ENCODE data around the gene PRKCH.
A peak's percentile ranks its signal among the peaks of the same experiment; 100 is the strongest.

PRKCH gene

DNA sequence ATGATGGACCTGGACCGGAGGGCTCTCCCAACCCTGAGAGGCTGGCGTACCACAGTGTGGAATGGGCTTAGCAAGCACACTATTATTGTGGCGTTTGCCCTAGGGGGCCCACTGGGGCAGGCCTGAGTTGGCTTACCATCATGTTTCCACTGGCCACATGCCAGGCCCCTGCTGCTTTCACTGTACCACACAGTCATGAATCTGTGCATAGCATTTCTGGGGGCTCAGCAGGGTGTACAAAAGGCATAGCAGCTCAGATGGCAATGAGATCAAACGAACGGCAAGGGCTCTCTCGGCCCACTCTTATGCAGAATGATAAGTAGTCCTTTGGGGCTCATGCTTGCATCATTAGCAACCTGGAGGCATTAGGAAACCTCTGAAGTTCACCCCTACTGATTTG, 236.9 kb downstream of the PRKCH start:
- no peak for DNase-seq

DNA sequence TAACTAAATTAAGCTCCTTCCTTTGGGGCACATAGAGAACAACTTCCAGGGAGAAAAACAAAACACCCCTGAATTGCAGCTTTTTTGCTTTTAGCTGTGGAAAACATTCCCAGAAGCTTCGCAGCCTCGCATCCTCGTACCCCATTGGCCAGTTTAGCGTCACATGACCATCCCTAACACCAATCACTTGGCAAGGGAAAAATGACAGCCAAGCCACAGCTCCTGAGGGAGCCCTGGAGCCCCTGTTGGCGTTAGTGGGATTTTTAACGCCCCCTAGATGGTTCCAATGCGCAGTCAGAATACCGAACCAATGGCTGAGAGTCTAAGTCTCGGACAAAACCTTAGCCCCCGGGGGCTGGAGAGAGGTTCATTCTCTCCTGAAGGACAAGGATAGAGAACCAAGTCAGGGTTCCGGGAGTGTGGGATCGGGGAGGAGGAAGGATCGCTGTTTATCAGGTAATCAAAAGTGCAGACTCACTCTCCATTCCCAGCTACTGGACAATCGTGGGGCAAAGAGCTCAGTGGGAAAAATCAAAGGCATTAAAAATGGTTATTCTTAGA, 238.3 kb downstream of the PRKCH start:
- DNase-seq = no peak

DNA sequence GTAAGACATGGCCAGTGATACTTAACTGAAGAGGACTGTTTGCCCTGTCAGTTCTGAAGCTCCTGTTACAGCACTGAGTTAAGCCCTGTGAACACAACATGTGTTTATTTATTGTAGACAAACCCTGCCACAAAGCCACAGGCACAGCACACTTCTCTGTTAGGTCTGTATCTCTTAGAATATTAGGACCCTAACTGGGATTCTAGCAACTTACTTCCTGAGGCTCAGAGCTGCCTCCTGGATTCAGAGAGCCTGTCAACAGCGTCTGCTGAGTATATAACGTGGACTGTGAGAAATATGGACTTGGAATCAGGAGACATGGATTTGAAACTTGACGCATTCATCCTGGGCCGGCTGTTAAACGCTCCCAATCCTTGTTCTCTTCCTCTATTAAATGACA, 238.9 kb downstream of the PRKCH start:
- DNase-seq = no peak

DNA sequence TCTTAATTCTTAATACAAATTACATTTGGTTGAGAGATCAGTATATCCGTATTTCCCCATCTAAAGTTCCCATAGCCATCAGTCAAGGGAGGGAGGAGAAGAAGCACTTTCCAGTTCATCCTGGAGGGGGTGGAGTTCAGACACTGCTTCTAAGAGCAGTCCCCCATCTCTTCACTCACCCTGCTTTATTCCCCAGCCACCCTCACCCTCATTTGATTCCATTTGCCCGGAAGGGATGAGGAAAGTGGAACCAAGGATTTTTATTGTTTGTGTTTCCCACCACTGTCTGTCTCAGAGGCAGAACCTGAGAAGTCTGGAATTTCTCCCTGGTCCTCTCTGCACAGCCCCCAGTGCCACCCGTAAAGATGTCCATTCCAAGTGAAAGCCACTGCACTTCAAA, 239.7 kb downstream of the PRKCH start:
- no peak for DNase-seq

DNA sequence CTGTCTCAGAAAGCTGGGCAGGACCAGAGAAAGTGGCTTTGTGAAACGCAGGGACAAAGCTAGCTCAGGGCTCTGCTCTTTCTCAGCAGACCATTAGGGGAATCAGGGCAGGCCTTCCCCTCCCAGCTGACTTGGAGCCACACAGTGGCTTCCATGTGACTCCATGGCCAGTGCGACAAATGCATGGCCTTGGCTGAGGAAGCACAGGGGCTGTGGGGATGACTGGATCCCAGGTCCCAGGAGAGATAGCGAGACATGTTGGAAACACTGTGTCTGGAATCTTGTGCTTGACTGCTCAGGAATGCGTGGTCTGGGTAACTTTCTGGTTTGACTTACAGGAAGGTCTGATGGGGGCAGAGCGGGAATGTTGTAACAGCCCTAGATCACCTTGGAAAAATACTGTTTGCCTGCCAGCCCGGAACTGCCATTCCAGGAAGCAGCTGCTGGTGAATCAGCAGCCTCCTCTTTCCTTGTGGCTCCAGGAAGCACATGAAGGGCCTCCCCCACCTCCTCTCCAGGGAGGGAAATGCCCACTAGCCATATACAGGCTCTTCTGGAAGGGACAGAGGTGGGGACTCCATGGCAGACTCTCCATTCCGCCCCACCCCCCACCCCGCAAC, 240.4 kb downstream of the PRKCH start:
- DNase-seq = no peak

DNA sequence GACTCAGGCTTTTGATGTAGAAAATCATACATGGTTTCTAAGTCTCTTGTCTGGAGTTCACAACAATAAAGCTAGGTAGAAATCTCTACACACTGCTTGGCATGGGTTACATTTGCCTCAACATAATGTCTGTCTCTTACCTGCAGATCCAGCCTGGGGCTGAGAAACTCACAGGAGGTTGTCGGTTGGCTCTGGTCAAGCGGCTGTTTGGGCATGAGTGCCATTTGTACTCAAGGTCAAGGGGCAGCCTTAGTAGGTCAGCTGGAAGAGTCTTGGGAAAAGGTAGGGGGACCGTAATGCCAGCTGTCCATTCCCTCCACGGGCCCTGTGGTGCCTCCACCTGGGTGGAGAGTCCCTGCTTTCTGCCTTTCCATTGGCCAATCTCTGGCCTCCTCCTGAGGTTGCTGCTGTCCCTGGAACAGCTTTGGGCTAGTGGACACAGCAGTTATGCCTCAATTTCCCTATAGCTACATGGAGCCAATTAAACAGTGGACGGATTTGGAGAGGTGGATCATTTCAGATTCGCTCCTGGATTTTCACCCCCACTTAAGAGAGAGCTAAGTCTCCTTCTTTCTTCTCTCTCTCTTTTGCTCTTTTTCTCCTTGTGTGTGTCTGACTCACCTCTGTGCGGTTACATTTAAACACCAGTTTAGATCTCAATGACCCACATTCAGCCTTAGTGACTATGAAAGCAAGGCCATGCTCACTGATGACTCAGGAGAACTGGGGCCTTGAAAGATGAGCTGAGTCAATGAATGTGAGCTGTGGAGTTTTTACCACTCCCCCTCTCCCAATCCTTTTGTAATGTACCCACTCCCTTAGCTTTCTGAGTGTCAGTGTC, 241.2 kb downstream of the PRKCH start:
- DNase-seq = peak; percentile 50 to 56

DNA sequence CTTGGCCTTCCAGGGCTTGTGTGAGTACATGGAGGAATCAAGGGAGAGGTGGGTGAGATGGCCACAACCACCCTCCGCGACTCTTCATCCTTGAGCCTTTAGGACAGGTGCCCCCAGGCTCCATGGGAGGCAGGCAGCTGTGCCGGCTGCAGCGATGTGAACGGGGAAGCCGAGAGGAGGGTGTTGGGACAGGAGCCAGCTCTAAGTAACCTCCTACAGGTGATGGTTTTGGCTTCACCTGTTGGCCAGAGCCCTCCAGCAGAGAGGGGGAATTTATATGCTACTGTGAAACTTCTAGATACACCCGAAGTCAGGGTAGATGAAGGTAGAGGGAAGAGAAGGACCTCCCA, 241.8 kb downstream of the PRKCH start:
- no peak for DNase-seq

DNA sequence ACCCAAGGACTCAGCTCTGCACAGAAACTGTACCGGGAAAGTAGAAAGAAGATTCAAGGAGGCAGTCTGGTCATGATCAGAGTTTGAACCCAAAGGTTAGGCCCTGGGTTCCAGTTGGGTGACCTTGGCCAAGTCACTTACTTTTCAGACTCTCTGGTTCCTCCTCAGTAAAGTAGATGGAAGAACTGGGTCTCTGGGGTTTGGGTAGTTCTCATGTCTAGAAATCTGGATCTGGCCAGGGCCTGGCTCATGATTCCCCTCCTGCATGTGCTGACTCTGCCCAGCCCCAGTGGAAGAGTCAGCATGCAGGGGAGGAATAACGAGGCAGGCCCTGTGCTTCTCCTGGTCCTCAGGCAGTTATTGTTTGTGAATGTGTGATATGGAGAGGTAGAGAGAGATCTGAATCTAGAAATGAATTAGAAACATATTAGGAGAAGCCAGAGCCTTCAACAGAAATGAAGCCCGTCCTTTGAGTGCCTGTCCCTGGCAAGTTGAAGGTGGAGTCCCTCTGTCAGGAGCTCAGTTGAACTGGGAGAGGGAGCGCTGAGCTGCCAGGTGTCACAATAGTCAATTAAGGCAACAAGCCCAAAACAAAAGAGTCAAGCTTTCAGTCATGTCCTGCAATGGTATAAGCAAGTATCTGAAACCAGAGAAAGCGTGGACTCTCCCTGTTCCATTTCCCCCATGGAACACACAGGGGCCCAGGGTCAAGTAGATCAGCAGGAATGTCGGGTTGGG, 242.7 kb downstream of the PRKCH start:
- DNase-seq = no peak

DNA sequence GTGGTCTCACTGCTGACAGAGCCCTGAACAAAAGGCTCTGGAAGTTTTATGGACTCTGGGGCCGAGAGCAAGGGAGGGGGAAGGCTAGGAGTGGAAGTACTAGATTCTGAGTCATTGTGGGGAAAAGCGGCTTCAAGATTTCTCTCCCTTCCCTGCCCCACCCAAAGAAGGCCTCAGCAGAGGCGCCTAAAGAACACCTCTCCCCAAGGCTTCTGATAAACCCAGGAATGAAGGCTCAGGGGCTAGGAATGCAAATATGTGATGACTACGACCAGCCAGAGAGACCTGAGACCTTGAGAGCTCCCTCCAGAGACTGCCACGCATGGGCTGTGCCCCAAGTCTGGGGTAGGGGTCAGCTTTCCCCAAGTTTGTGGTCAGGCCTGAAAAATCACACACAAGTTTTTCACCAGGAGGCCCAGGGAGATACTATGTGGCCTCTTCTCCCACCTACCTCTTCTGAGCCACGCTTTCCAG, 243.3 kb downstream of the PRKCH start:
- DNase-seq = no peak

DNA sequence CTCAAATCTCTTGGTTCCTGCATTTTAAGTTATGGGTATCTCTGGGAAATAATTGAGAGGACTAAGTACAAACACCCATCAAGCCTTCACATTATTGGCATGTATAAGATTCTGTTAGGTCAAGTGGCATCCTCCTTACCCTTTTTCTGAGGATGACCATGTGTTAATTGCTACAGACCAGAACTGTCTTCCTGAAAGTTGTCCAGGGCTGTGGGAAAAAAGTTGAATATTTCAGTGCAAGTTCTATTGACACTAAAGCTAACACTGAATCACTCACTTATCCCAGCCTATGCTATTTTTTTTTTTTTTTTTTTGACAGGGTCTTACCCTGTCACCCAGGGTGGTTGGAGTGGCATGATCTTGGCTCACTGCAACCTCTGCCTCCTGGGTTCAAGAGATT, 243.8 kb downstream of the PRKCH start:
- no peak for DNase-seq

DNA sequence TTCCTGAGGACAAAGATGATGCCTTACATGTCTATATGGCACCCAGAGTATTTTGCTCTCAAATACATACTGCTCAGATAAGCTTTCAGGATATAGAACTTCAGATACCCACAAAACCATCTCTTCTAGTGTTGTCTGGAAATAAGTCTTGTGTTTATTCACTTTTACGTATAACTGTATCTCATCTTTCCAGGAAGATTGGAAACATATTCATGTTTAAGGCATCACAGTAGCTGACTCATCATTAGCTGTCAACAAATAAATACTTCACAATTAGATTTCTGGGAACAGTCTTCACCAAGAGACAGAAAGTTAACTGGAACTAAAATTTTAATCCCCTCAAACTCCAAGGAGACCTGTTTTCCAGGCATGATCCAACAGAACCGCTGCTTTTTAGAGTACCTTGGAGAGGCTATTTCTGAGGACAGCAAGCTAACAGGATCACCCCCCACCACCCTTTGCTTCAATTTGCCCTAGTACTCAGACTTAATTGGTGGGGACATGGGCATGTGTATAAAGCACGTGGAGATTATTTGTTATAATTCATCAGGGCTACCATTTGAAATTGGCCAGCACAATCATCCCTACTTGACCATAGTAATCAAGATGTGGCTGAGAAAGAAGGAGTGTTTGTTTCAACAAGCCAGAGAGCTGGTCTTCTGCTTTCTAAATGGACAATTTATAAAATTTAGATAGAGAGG, 244.6 kb downstream of the PRKCH start:
- no peak for DNase-seq

DNA sequence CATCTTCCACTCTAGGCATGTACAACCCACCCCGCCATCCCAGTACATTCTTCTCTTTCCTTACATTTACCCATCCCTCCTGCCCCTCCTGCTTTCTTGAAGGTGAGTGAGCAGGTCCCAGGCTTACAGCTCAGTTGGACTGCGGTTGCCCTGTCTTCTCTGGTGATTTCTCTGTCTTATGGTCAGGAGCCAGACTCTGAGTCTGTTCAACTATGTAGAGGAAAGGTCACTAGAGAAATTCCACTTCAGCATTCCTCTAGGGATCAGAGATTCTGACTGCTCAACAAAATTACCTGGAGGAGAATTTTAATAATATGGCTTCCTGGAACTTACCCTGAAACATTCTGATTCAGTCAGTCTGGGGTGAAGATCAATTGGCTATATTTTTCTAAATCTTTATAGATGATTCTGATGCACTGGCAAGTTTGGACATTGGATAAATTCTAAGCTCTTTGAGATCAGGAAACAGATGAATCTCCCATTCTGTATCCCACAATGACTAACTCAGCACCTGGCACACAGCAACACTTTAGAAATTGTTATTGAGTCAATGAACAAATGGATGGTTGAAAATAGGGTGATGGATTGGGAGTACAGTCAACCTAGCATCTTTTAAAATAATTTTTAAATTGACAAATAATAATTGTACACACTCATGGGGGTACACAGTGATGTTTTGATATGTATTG, 245.3 kb downstream of the PRKCH start:
- no peak for DNase-seq

DNA sequence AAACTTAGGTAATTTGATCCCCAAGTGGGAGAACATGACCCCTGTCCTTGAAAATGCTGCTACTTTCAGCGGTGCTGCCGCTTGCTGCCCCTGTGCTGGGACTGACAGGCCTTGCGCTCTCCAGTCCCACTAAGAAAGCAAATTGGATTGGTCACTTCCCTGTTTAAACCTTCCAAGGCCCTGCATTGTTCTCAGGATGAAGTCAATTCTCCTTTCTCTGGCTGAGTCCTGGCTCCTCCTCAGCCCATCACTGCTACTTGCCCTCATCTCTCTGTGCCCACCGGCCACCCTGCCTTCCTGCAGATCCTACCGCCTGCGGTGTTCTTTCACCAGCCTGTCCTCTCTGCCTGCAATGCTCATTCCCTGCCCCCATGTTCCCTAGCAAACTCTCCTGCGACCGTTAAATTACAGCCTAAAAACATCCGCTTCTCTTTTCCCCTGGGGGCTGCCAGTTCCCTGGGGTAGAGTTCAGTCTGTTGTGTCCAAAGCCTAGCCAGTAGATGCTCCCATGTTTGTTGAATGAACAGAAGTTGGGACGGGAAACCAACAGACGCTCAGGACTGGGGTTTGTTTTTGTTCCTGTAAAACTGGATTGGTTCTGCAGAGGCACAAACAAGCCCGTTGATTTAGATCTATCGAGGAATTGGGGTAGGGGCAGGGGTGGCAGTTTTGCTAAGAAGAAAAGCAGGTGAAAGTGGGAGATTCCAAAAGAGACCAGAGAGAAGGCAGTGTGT, 246.6 kb downstream of the PRKCH start:
- no peak for DNase-seq

DNA sequence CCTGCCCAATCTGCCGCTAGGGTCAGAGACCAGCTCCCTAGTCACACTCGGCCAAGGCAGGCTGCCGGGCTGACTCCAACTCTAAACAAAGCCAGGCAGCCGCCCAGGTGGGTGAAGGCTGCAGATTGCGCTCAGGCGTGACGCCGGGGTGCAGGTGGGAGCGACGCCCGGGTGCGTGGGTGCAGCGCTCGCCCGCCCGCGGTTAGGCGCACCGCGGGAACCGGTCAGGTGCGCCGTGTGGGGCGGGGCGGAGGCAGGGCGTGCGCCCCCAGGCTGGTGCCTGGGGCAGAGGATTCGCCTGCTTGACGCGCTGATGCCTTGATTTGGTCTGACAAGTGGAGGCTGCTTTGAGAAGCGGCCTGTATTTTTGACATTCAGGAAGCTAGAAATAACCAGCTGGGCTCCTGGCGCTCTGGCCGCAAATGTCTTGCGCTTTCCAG, 247.2 kb downstream of the PRKCH start:
- peak; percentile 67 to 74 for DNase-seq

DNA sequence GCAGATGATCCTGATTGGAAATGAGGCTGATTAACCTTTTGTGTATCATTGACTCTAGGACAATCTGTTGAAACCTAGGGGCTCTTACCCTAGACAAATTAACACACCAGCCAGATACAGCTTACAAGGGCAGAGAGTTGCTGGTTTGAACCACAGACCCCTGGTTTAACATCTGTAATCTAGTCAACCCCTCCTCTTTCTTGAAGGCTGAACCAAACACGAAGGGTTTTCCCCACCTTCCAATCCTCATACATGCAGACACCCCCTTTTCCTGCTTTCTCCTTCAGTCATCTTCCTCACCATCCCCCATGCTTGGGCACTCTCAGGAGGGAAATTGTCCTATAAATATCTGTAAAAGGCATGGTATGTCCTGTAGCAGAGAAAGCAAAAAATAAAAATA, 247.9 kb downstream of the PRKCH start:
- DNase-seq = no peak

DNA sequence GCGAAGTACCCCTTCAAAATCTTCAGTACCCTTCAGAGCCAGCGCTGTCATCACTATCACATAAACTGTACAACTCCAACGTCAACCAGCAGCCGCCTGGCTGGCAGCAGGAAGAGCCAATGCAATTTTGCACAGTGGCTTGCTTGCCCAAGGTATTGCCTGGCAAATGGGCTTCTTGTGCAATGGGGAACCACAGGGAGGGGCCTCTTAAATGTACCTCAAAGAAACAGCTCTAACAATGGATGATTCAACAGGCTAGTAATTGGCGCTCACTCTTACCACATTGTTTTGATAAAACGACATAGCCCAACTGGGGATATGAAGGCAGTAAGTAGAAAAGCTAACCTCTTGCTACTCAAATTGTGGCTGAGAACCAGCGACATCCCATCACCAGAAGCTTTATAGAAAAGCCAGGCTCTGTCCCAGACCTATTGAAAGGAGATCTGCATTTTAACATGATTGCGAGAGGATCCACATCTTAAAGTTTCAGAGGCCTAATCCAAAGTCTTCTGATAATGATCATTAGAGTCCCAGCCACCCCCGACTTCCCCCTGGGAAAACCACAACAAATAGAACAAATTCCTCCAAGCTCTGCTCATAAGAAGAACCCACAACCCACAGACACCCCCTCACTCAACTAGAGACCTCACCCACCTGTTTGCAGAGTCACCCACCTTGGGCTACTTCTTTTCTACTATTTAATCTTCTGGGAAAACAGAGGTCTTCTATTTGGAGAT, 248.6 kb downstream of the PRKCH start:
- DNase-seq = peak in 1 of 2 donors; percentile 42

DNA sequence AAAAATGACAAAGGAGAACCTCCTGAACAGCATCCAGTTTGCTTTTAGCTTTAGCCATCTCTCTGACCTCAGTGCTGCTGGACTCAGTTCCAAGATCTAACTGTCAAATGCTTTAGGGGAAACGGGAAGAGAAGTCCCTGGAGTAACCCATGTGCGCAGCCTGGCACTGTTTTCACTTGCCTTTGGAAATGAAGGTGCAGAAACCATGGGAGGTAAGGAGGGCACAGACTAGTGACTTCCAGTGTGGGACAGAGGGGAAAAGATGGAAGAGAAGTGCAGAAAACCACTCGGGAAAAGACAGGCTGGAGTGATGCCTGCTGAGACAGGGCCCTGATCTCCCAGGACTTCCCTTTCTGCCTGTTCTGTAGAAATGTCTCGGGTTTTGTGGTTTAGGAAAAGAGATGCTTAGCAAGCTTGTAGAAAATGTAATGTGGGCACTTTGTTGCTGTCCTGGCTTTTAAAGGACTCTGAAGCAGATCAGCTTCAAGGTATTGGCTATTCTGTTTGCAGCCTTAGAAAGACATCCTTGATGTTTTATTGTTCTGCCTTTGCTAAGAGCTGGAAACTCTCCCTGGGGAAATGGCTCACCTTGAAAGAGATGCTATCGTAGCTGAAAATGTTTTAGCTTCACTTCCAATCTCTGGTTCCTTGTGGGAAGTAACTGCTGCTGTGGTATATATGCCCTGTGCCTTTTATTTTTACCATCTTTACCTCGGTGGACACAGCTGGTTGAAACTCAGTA, 249.3 kb downstream of the PRKCH start:
- no peak for DNase-seq

DNA sequence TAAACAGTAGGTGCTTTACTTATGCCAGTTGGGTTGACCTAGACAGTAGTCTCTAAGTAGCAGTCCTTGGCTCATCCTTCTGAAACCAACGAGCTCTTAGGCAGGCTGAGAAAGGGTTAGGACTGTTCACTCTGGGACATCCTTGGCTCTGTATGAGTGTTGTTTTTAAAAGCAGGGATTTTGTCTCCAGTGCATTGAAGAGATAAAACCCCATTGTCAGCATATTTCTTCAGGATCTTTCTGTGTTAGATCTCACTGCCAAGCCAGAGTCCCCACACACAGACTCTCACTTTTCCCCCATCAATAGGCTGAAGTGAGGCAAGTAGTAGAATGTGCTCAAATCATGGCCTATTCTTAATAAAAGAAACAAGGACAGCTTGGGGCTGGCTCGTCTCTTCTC, 250.5 kb downstream of the PRKCH start:
- no peak for DNase-seq

DNA sequence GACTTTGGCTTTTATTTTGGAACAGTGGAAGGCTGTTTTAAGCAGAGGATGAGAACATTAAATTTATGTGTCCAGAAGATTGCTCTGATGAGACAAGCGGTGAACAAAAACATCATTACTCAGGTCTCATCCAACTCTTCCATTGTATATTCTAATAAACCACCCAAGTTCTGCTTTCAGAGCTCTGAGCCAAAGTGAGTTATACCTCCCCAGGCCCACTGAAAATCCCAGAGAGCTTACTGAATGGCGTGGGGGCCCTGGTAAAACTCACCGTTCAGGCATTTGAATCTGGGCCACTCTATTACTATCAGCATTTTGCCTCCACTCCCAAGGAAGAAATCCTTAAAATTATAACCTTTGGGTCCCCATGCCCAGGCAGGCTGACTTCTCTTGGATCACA, 251.9 kb downstream of the PRKCH start:
- DNase-seq = no peak

Data from activated CD4-positive, alpha-beta T cell treated with anti-CD3 and anti-CD28 coated beads for 4 hours (primary cell).